Activated T-cell treated with anti-CD3 and anti-CD28 coated beads, Interleukin-2, amount 50 U/mL, for 24 hours (primary cell): ENCODE results near the gene RPRM.
A peak's percentile ranks its signal among the peaks of the same experiment; 100 is the strongest.
"Not testable (repeated sequence)": the region's sequence is repeated elsewhere in the genome, so short reads cannot be mapped to it uniquely, and the experiment has no call there.

ENCODE experiments used
- DNase-seq: peaks from one replicate; pipeline ENCODE4 v3.0.0-alpha.2; 2020
- H3K27ac Mint-ChIP-seq: 2 replicates; pipeline ENCODE4 v1.8.0; 2020; ENCODE audit warnings: mild to moderate bottlenecking, mixed read lengths
- H3K27me3 Mint-ChIP-seq: 2 replicates; pipeline ENCODE4 v1.8.0; 2020; ENCODE audit warnings: mixed read lengths
- H3K36me3 Mint-ChIP-seq: 2 replicates; pipeline ENCODE4 v1.8.0; 2020; ENCODE audit warnings: low read depth, mixed read lengths
- H3K4me1 Mint-ChIP-seq: 2 replicates; pipeline ENCODE4 v1.8.0; 2020; ENCODE audit warnings: low read depth, mixed read lengths
- H3K4me3 Mint-ChIP-seq: 2 replicates; pipeline ENCODE4 v1.8.0; 2020; ENCODE audit warnings: mild to moderate bottlenecking, moderate library complexity, mixed read lengths
- H3K9me3 Mint-ChIP-seq: 2 replicates; pipeline ENCODE4 v1.8.0; 2020; ENCODE audit warnings: mixed read lengths

The RPRM gene

GRCh38 chr2:153478289-153479261 lies at the start of gene RPRM:
Gene RPRM (minus strand): TSS chr2:153478762. CDS start chr2:153478565, 197 bp downstream.
- Mint-ChIP-seq H3K4me1 (peaks cover 24% of the 10 kb centered on the region), H3K27me3 (peaks cover 82% of the 10 kb centered on the region), H3K36me3 (no peaks in the 10 kb centered on the region), H3K4me3 (peak within 1 kb of the TSS; percentile 52), H3K9me3 (no peaks in the 10 kb centered on the region), H3K27ac (no peak within 1 kb of the TSS)
- peak; percentile 72 for DNase-seq

DNA sequence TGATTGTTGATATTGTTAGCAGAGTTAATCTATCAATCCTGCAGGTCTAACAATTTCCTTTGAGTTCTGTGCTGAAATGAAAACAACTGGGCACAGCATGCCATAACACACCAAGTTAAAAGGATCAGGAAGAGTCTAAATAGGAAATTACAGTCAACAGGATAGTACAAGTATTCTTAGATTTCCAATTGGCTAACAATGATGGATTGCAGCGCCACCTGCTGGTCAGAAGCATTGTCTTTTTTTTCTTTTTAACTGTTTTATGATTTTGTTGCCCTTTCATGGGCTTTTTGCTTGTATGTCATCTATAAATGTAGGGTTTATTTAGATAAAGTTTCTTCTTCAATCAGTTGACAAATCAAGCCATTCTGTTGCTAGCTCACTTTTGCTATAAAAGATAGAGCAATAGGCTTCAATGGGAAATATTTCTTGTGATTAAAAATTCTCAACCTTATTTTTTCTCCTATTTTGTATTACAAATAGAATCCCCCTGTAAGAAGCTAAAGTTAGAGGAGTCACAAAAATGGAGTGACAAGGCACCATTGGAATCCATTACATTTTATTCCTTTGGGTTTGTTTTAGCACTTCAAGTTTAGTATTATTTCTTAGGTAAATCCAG lies 40.8 kb upstream of the RPRM start:
- Mint-ChIP-seq H3K9me3 (no peaks in the 10 kb centered on the region), H3K36me3 (no peaks in the 10 kb centered on the region), H3K4me3 (no peak overlapping the region), H3K27ac (no peak overlapping the region), H3K4me1 (no peaks in the 10 kb centered on the region), H3K27me3 (peaks cover 11% of the 10 kb centered on the region)
- DNase-seq = peak; percentile 59

GRCh38 chr2:153512331-153512730 lies 33.8 kb upstream of the RPRM start:
- no peak overlapping the region for H3K4me3 Mint-ChIP-seq
- H3K27me3 Mint-ChIP-seq = peaks cover 4% of the 10 kb centered on the region
- no peaks in the 10 kb centered on the region for H3K4me1 Mint-ChIP-seq
- no peaks in the 10 kb centered on the region for H3K36me3 Mint-ChIP-seq
- H3K27ac Mint-ChIP-seq = no peak overlapping the region
- DNase-seq = no peak
- H3K9me3 Mint-ChIP-seq = peaks cover 5% of the 10 kb centered on the region

DNA sequence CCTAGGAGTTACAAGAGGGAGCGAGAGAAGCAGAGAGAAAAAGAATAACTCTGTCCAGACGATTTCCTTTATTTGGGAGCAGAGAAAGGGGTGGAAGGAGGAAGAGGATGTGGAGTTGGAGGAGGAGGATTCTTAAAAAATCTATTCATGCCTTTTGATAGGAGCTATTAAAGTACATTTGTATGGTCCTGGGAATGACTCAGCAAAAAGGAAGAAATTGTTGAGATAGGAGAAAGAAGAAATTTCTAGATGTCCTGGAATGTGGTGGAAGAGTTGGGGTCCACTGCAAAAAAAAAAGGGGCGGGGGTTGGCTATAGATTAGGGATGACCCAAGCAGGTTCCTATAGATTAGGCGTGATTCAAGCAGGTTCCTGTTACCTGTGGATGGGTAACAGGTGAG lies 32.4 kb upstream of the RPRM start:
- peaks cover 4% of the 10 kb centered on the region for H3K27me3 Mint-ChIP-seq
- no peaks in the 10 kb centered on the region for H3K4me1 Mint-ChIP-seq
- H3K27ac Mint-ChIP-seq = no peak overlapping the region
- H3K9me3 Mint-ChIP-seq = peaks cover 16% of the 10 kb centered on the region
- no peak for DNase-seq
- H3K36me3 Mint-ChIP-seq = no peaks in the 10 kb centered on the region
- H3K4me3 Mint-ChIP-seq = no peak overlapping the region

DNA sequence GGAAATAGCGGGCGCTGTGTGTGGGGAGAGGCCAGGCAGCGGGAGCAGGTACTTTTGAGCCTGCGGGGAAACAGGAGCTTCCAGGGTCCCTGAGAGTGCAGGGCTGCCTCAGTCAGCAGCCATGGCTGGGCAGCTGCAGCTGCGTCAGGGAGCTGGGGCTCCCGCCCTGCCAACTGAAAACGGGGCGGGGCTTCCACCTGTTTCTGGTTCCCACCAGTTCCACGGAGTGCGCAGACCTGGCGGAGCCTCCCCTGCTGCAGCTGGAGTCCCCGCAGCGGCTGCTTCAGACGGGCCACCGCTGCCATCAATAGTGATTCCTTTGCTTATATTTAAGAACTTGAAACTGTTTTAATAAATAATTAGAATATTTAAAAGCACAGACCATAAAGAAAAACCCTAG lies 30.6 kb upstream of the RPRM start:
- DNase-seq = no peak
- no peaks in the 10 kb centered on the region for H3K4me1 Mint-ChIP-seq
- H3K4me3 Mint-ChIP-seq = no peak overlapping the region
- no peak overlapping the region for H3K27ac Mint-ChIP-seq
- H3K9me3 Mint-ChIP-seq = peaks cover 16% of the 10 kb centered on the region
- H3K36me3 Mint-ChIP-seq = no peaks in the 10 kb centered on the region
- H3K27me3 Mint-ChIP-seq = peaks cover 4% of the 10 kb centered on the region

- H3K27me3 Mint-ChIP-seq, H3K4me3 Mint-ChIP-seq, H3K4me1 Mint-ChIP-seq, H3K27ac Mint-ChIP-seq, DNase-seq, H3K36me3 Mint-ChIP-seq: not testable (repeated sequence)
- H3K9me3 Mint-ChIP-seq = peaks cover 16% of the 10 kb centered on the region
Measured at GRCh38 chr2:153506499-153506898, 27.9 kb upstream of the RPRM start.

DNA sequence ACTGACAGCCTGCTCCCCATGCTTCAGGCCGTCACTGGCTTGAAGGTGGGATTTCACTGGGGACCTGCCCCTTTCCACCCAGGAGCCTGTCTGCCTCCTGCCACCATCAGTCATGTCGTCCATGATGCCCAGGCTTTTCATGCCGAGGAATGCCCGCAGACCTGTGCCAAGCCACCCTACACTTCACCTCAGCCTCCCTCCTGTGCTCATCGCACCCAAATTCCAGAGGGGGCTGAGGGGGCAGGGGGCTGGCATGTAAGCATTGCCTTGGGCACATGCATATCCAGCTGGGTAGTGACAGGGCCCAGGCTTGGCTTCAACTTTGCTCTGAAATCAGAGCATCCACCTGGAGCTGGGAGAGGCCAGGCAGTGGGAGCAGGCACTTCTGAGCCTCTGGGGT lies 20.9 kb upstream of the RPRM start:
- H3K27me3 Mint-ChIP-seq = no peaks in the 10 kb centered on the region

GRCh38 chr2:153497938-153498629 lies 19.5 kb upstream of the RPRM start:
- H3K27me3 Mint-ChIP-seq = no peaks in the 10 kb centered on the region
- no peaks in the 10 kb centered on the region for H3K36me3 Mint-ChIP-seq
- H3K27ac Mint-ChIP-seq = no peak overlapping the region
- no peak overlapping the region for H3K4me3 Mint-ChIP-seq
- H3K9me3 Mint-ChIP-seq = no peaks in the 10 kb centered on the region
- H3K4me1 Mint-ChIP-seq = no peaks in the 10 kb centered on the region
- DNase-seq = no peak

More for the DNA sequence above, 20.9 kb upstream of the RPRM start:
- Mint-ChIP-seq H3K4me1 (no peaks in the 10 kb centered on the region), H3K9me3 (no peaks in the 10 kb centered on the region), H3K27ac (no peak overlapping the region), H3K4me3 (no peak overlapping the region), H3K36me3 (no peaks in the 10 kb centered on the region)
- no peak for DNase-seq

DNA sequence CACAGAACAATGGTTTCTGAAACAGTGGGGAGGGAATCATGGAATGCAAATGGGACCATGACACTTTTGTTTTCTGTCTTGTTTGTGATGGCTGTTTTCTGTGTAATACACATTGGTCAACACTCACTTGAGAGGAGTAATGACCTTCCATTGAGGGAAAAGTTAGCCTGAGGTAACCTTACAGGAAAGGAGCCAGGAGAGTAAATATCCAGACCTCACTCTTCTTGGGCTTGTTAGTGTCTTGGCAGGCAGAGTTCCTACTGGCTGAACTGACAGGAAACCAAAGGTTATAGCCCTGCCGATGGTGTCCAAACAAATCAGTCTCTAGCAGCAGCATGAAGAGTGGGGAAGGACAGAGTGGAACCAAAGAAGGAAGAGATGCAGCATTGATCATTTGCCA lies 17.2 kb upstream of the RPRM start:
- no peak overlapping the region for H3K4me3 Mint-ChIP-seq
- no peak for DNase-seq
- H3K4me1 Mint-ChIP-seq = no peaks in the 10 kb centered on the region
- H3K36me3 Mint-ChIP-seq = no peaks in the 10 kb centered on the region
- H3K9me3 Mint-ChIP-seq = no peaks in the 10 kb centered on the region
- no peaks in the 10 kb centered on the region for H3K27me3 Mint-ChIP-seq
- no peak overlapping the region for H3K27ac Mint-ChIP-seq

DNA sequence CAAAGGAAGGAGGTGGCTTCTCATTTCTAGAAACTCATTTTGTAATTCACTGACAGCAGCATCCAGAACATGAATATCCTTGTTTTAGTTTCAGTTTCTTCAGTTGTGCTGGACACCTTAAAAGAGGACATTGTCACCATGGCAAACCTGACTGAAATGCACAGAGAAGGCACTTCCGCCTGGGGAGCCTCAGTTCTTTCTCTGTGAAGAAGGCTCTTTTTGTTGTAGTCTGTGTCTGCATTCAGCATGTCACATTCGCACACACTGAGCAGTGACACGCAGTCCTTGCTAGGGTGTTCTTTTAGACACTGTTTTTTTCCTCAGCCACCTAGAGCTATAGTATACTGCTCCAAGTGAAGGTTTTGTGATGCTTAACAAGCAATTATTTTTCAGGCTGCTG lies 9.5 kb upstream of the RPRM start:
- H3K4me1 Mint-ChIP-seq = no peaks in the 10 kb centered on the region
- DNase-seq = no peak
- H3K36me3 Mint-ChIP-seq = no peaks in the 10 kb centered on the region
- no peaks in the 10 kb centered on the region for H3K9me3 Mint-ChIP-seq
- no peak overlapping the region for H3K4me3 Mint-ChIP-seq
- H3K27ac Mint-ChIP-seq = no peak overlapping the region
- H3K27me3 Mint-ChIP-seq = peaks cover 16% of the 10 kb centered on the region

DNA sequence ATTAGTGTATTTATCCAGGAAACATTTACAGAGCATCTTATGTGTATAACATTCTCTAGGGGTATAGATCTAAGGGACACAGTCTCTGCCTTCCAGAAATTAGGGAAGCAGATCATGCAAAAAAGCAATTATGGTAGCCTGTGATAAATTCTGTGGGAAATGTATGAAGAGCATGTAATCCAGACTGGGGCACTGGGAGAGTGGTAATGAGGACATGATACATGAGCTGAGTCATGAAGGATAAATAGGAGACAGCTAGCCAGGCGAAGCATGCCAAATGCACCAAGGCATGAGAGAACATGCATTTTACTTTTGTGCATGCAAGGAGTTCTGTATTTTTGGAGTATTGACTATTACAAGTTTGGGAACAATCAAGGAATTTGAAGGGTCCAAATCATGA lies 8.9 kb upstream of the RPRM start:
- no peaks in the 10 kb centered on the region for H3K9me3 Mint-ChIP-seq
- no peak for DNase-seq
- H3K27ac Mint-ChIP-seq = no peak overlapping the region
- peaks cover 21% of the 10 kb centered on the region for H3K27me3 Mint-ChIP-seq
- no peaks in the 10 kb centered on the region for H3K4me1 Mint-ChIP-seq
- no peaks in the 10 kb centered on the region for H3K36me3 Mint-ChIP-seq
- H3K4me3 Mint-ChIP-seq = no peak overlapping the region

DNA sequence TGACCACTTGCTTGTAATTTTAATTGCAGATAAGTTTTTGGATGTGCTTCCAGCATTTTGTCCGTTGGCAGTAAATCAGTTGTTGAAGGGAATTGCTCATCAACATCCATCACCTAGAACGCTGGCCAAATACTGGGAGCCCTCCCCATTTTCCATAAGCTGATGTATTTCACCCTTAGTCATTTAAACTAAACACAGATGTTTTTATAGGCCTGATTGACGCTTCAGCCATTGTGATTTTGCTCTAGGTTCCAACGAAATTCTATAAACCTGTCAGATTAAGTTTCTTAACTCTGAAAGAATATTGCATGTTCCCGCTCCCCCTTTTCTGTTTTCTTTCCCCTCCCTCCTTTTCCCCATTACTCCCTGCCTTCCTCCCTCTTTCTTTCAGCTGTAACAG lies 1.0 kb upstream of the RPRM start:
- Mint-ChIP-seq H3K9me3 (no peaks in the 10 kb centered on the region), H3K27me3 (peaks cover 76% of the 10 kb centered on the region), H3K4me1 (peaks cover 24% of the 10 kb centered on the region), H3K4me3 (no peak overlapping the region), H3K36me3 (no peaks in the 10 kb centered on the region), H3K27ac (no peak overlapping the region)
- DNase-seq = no peak

GRCh38 chr2:153477636-153478288 lies 800 bp downstream of the RPRM start:
- Mint-ChIP-seq H3K9me3 (no peaks in the 10 kb centered on the region), H3K36me3 (no peaks in the 10 kb centered on the region), H3K4me1 (peaks cover 24% of the 10 kb centered on the region), H3K4me3 (peak overlapping the region; percentile 20), H3K27ac (no peak overlapping the region), H3K27me3 (peaks cover 81% of the 10 kb centered on the region)
- DNase-seq = peak; percentile 32

GRCh38 chr2:153476816-153477635 lies 1.5 kb downstream of the RPRM start:
- Mint-ChIP-seq H3K4me1 (peaks cover 24% of the 10 kb centered on the region), H3K9me3 (no peaks in the 10 kb centered on the region), H3K27me3 (peaks cover 77% of the 10 kb centered on the region), H3K27ac (no peak overlapping the region), H3K4me3 (no peak overlapping the region), H3K36me3 (no peaks in the 10 kb centered on the region)
- DNase-seq = no peak
